ENCODE results near the gene MED31.

DNA sequence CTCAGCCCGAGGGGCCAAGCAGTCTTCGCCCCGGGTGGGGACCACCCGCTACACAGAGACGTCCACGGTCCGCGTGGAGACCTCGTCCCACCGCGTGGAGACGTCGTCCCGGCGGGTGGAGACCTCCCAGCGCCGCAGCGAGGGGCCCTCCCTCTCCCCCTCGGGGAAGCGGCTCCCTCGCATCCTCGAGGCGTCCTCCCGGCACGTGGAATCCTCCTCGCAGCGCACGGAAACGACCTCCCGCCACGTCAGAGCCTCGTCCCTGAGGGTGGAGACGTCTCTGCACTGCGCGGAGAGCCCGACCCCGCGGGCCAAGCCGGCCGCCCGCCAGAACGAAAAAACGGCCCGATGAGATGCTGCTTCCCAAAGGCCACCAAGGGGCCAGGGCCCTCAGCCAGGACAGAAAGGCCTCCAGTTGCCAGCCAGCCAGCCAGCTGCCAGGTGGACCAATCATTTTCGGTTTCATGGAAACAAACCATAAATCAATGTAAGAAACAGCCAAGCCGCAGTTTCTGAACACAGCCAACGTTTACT, 581 bp upstream of the MED31 start:
- TF ChIP-seq, protein P1, sequence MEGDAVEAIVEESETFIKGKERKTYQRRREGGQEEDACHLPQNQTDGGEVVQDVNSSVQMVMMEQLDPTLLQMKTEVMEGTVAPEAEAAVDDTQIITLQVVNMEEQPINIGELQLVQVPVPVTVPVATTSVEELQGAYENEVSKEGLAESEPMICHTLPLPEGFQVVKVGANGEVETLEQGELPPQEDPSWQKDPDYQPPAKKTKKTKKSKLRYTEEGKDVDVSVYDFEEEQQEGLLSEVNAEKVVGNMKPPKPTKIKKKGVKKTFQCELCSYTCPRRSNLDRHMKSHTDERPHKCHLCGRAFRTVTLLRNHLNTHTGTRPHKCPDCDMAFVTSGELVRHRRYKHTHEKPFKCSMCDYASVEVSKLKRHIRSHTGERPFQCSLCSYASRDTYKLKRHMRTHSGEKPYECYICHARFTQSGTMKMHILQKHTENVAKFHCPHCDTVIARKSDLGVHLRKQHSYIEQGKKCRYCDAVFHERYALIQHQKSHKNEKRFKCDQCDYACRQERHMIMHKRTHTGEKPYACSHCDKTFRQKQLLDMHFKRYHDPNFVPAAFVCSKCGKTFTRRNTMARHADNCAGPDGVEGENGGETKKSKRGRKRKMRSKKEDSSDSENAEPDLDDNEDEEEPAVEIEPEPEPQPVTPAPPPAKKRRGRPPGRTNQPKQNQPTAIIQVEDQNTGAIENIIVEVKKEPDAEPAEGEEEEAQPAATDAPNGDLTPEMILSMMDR (conservative IDR thresholded peaks at IDR 0.05; ENCODE audit: low read depth, low read length), result no peak
- TF ChIP-seq EZH2 (IDR thresholded peaks at IDR 0.05; ENCODE audit: low read length, unreplicated experiment) (no peak), EZH2phosphoT487 (IDR thresholded peaks at IDR 0.05; ENCODE audit: borderline replicate concordance, low read length) (no peak)

Data from PC-3 (cell line).